DMS 273 treated with DMSO at 0.1 percent for 48 hours (cell line): Measurements from ENCODE around the gene RNF169.

Source experiments
- DNase-seq: peaks from one replicate; lab custom pipeline; 2025; lab: John Stamatoyannopoulos, UW

RNF169 gene, protein sequence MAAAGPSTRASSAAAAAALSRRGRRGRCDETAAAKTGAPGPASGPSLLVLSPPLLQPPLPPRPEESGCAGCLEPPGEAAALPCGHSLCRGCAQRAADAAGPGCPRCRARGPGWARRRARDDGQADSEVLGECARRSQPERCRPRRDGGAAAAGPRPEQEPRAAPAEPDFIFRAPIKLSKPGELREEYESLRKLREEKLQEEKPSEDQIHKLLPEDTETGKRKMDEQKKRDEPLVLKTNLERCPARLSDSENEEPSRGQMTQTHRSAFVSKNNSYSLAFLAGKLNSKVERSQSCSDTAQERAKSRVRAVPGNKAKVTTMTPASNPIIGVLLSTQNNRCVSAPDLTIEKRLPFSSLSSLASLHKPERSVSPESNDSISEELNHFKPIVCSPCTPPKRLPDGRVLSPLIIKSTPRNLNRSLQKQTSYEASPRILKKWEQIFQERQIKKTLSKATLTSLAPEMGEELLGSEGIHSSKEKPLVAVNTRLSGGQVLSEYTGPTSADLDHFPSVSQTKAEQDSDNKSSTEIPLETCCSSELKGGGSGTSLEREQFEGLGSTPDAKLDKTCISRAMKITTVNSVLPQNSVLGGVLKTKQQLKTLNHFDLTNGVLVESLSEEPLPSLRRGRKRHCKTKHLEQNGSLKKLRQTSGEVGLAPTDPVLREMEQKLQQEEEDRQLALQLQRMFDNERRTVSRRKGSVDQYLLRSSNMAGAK

GRCh38 chr11:74748211-74749126, at the start of gene RNF169:
TSS of gene RNF169 (plus strand) at chr11:74748849. CDS start at chr11:74748881, 32 bp downstream.
- DNase-seq, result peak; percentile 91

DNA sequence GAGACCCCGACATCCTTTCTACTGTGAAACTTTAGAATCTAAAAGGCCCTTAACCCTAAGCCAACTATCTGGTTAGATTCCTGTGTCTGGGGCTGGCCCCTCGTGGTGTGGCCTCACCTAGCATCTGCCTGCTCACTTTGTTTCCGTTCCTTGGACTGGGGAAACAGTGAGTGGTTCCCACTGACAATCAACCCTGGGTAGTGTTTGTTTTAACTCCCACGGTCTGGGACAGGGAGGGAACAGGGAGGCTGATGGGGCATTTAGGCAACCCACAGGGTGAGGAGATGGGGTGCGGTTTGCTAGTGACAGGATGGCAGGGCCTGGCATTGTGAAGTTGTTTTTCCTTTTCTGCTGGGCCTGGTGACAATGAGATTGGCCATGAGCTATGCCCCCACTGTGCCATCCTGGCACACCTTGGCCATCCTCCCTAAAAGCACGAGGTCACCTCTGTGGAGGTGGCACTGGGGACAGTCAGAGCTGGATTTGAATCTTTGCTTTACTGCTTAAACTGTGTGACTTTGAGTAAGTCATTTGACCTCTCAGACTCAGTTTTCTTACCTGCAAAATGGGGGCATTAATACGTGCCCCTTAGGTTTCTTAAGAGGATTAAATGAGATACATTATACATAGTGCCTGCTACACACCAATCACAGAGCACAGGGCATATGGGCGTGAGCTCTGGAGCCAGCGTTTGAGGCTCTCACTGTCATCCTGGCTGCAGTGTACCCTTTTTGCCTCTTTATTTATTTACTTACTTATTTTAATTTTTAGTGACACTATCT, 48.8 kb upstream of the RNF169 start:
- DNase-seq, result no peak

GRCh38 chr11:74701351-74701750, 47.3 kb upstream of the RNF169 start:
- DNase-seq, result no peak

- peak; percentile 19 for DNase-seq
Observed at GRCh38 chr11:74702383-74703007, 46.2 kb upstream of the RNF169 start.

GRCh38 chr11:74703211-74703610, 45.4 kb upstream of the RNF169 start:
- no peak for DNase-seq

- DNase-seq, result no peak
Observed at GRCh38 chr11:74707182-74707581, 41.5 kb upstream of the RNF169 start.

DNA sequence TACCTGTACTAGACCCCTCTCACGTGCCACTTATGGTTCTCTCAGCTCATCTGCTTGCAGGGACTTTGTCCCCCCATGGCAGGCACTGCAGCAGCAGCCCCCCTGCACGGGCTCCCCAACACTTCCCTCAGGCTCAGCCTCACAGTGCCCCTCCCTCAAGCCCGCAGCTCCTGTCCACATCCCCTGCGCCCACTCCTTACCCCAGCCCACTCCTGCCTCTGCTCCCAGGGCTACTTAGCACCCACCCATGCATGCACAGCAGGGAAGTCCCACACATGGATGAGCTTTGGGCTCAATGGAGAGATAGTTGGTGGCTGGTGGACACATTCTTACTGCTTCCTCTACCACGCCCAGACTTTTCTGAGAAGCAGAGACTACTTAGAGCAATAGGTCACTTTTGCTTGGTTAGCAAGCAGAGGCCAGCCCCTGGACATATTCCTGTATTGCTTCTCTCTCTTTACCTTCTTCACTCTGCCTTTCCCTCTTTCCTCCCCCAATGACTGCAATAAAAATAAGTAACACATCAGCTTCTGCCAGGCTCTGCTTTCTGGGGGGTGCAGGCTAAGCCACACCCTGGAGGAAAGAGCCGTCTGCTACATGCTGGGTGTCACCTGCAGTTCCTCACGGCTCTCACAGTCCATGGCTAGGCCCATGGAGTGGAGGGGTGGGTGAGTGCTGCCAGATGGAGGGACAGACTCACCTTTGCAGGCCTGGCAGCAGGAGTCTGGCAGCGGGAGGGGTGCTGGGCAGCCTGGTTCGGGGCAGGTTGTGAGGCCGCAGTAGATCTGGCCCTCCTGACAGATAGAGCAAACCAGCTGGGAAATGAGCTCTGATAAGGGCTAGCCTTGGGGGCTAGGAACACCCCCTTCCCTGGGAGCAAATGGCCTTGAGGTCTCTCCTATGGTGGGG, 40.8 kb upstream of the RNF169 start:
- DNase-seq, result no peak

GRCh38 chr11:74709175-74709574, 39.5 kb upstream of the RNF169 start:
- no peak for DNase-seq

DNA sequence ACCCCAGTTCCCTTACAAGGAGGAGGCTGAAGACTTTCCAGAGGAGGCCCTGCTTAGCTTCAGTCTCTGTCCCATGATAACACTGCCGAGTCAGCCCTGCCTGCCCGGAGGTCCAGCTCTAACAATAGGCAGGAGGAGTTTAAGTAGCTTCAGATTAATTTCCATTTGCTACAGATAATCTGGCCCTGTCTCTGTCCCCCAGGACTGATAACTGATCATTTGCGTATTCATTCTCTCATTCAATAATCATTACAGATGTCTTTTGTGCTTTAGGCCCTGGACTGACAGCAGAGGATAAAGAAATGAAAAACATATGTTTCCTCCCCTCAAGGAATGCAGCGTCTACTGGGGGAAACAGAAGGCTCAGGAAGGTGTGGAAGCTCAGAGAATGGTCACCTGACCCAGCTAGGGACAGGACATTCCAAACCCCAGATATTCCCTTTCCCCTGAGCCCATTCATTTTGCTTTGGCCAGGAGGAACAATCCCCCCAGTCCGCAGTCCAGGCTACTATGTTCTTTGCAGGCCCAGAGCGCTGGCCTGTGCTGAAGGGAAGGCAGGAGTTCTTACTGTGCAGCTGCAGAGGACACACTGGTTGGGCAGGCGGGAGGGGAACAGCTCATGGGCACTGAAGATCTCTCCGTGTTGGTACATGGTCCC, 38.2 kb upstream of the RNF169 start:
- no peak for DNase-seq

- DNase-seq, result no peak
Observed at GRCh38 chr11:74713686-74714085, 35.0 kb upstream of the RNF169 start.

GRCh38 chr11:74714904-74715303, 33.7 kb upstream of the RNF169 start:
- no peak for DNase-seq

DNA sequence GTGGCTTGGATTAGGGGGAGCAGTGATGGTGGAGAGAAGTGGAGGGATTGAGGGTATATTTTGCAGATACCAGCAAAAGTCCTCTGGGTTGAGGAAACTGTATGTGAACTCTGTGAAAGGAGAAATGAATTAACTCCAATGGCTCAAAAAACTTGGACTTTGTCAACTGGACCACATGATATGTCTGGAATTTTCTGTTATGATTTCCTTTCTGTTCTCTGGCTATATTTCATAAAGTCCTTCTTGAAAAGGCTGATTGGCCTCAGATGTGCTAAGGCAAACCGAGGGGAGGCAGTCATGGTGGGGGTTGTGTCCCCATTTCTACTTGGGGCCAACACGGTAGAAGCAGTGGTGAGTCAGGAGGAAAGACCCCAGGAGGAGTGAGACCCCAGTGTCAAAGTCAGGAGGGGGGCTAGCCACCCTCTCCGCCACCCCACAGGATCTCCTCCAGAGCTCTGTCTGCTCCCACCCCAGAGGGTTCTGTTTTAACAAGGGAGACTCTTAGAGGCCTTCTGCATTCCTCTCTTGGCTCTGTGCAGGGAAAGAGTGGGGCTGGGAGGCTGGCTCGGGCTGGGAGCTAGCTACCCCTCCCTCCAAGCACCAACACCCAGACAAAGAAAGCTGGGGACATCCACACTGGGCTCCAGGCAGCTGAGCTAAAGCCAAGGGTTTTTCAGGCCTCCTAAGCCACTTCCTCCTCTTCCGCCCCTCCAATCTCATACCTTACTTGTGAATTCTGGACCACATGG, 31.3 kb upstream of the RNF169 start:
- no peak for DNase-seq

GRCh38 chr11:74719011-74719410, 29.6 kb upstream of the RNF169 start:
- DNase-seq, result no peak

DNA sequence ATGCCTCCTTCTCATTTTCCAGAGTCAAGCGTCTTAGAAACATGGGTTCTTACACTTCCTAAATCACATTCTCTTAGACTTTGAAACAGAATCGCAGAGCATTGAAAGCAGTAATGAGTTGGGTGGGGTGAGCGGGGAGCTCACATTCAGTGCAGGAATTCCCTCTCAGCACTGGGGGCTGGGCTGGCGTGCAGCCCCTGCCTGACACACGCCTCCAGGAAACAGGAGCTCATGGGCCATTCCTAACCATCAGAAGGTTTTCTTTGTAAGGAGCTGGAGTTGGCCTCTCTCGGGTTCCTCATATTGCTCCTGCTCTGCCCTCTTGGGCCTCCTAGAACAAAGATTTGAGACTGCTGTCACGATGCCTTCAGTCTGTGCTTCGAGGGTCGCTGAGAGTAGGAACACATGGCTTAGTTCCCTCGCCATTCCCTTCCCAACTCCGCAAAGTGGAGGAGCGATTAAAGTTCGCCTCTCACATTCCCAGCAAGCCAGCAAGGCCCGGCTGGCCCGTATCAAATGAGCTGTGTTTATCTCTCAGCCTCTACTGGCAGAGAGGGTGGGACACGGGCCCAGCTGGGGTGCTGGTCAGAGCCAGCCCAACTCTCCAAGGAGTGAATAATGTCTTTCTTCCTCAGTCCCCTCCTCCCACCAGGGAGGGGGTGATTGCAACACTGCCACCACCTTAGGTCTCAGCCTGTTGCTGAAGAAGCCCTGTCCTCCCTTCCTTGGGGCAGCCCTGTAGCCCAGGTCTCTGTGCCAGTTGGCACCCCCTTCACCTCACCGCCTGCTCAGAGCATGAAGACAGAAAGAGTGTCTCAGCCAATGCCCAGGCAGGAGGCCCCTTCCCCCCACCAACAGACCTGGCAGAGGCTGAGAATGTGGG, 27.8 kb upstream of the RNF169 start:
- no peak for DNase-seq

DNA sequence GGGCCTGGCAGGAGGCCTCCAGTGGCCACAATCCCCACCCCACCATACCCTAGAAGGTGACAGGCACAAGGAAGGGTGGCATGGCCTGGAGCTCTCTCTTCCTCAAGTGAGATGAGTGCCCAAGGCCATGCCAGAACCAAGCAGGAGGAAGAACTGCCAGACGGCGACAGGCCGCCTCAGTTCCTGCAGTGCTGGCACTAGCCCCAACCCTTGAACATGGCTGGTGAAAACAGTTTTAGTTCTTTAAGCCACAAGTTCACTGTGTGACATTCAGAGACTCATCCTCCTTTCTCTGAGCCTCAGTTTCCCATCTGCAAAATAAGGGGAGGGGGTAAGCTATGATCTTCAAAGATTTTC, 27.2 kb upstream of the RNF169 start:
- no peak for DNase-seq

GRCh38 chr11:74723511-74723910, 25.1 kb upstream of the RNF169 start:
- no peak for DNase-seq

- no peak for DNase-seq
Observed at GRCh38 chr11:74725701-74726100, 22.9 kb upstream of the RNF169 start.
